Smooth muscle cell (in vitro differentiated cells): ENCODE results near the gene OR5W2. TPM values are rescaled to one million over a fixed set of nuclear protein-coding genes. Genes with fewer than 3 reads are reported as not detected.

Experiments
- DNase-seq: peaks from one replicate; lab custom pipeline; 2025; ENCODE audit not compliant: unreplicated experiment; lab: John Stamatoyannopoulos, UW
- H2AFZ ChIP-seq: fragments of 200-600 bp; sonication (generic); 2 replicates; pipeline ENCODE4 v1.6.0; 2016; ENCODE audit warnings: antibody characterized with exemption, low read depth, mild to moderate bottlenecking
- H3F3A ChIP-seq: fragments of 200-600 bp; sonication (generic); 2 replicates; pipeline ENCODE4 v1.6.0; 2017; ENCODE audit warnings: antibody characterized with exemption, low read depth
- H3K27ac ChIP-seq: fragments of 200-600 bp; sonication (generic); 2 replicates; pipeline ENCODE4 v1.5.1; 2016; ENCODE audit warnings: low read depth, mild to moderate bottlenecking
- H3K27me3 ChIP-seq: fragments of 200-600 bp; sonication (generic); 2 replicates; pipeline ENCODE4 v1.6.1; 2016; ENCODE audit warnings: low read depth, mild to moderate bottlenecking
- H3K36me3 ChIP-seq: fragments of 200-600 bp; sonication (generic); 2 replicates; pipeline ENCODE4 v1.5.1; 2016; ENCODE audit warnings: low read depth
- H3K4me1 ChIP-seq: fragments of 200-600 bp; sonication (generic); 2 replicates; pipeline ENCODE4 v1.5.1; 2016; ENCODE audit warnings: low read depth
- H3K4me2 ChIP-seq: fragments of 200-600 bp; sonication (generic); 2 replicates; pipeline ENCODE4 v1.6.0; 2016; ENCODE audit warnings: mild to moderate bottlenecking
- H3K4me3 ChIP-seq: fragments of 200-600 bp; sonication (generic); 2 replicates; pipeline ENCODE4 v1.5.1; 2016; ENCODE audit warnings: mild to moderate bottlenecking
- H3K79me2 ChIP-seq: fragments of 200-600 bp; sonication (generic); 2 replicates; pipeline ENCODE4 v1.6.0; 2016; ENCODE audit warnings: low read depth, mild to moderate bottlenecking
- H3K9ac ChIP-seq: fragments of 200-600 bp; sonication (generic); 2 replicates; pipeline ENCODE4 v1.6.0; 2016; ENCODE audit warnings: low read depth
- H3K9me3 ChIP-seq: fragments of 200-600 bp; sonication (generic); replicated peaks from 2 replicates; pipeline ENCODE4 v1.5.1; 2016; ENCODE audit warnings: low read depth
- H4K20me1 ChIP-seq: fragments of 200-600 bp; sonication (generic); 2 replicates; pipeline ENCODE4 v1.6.0; 2016; ENCODE audit warnings: low read depth
- whole genome bisulfite sequencing: methylation state at CpG from one replicate; pipeline ENCODE4 v1.1.7; 2016; ENCODE audit warnings: low lambda C conversion rate; 5-methylcytosine and 5-hydroxymethylcytosine counted together
- polyA plus RNA-seq: library from polyadenylated mRNA; unstranded; fragments of >200 nt; fragmentation: Nextera tagmentation; extraction: Ambion mirVana; gene quantifications from 2 replicates; pipeline ENCODE4 v1.2.1, GENCODE V29; 2016
- total RNA-seq: library from RNA; depleted of rRNA; stranded (reverse); fragments of >200 nt; gene quantifications from 2 replicates; pipeline ENCODE4 v1.2.3, GENCODE V29; 2014
- TF ChIP-seq, protein P1 (sequence below): fragments of 200-600 bp; sonication (generic); IDR thresholded peaks from 2 replicates; pipeline ENCODE4 v1.5.1; 2017; ENCODE audit warnings: borderline replicate concordance, mild to moderate bottlenecking, antibody characterized with exemption; ENCODE audit not compliant: insufficient read depth, poor library complexity, severe bottlenecking

OR5W2 gene
- total RNA-seq: not detected in 2 replicates
- not detected in 2 replicates for polyA plus RNA-seq

GRCh38 chr11:55914482-55914881 lies at the start of gene OR5W2:
Gene OR5W2, minus strand, starts transcription at chr11:55914582. Its CDS starts 0 bp downstream, at chr11:55914582.
- Histone ChIP-seq H3F3A (no peaks in the 10 kb centered on the region), H3K79me2 (no peaks in the 10 kb centered on the region), H3K4me1 (no peaks in the 10 kb centered on the region), H3K4me3 (no peak within 1 kb of the TSS), H3K36me3 (no peaks in the 10 kb centered on the region), H3K27me3 (no peaks in the 10 kb centered on the region), H4K20me1 (no peaks in the 10 kb centered on the region), H3K9me3 (no peaks in the 10 kb centered on the region), H3K4me2 (no peak within 1 kb of the TSS), H3K27ac (no peak within 1 kb of the TSS), H2AFZ (no peak within 1 kb of the TSS), H3K9ac (no peak within 1 kb of the TSS)
- no peak for DNase-seq
- TF ChIP-seq, protein P1, sequence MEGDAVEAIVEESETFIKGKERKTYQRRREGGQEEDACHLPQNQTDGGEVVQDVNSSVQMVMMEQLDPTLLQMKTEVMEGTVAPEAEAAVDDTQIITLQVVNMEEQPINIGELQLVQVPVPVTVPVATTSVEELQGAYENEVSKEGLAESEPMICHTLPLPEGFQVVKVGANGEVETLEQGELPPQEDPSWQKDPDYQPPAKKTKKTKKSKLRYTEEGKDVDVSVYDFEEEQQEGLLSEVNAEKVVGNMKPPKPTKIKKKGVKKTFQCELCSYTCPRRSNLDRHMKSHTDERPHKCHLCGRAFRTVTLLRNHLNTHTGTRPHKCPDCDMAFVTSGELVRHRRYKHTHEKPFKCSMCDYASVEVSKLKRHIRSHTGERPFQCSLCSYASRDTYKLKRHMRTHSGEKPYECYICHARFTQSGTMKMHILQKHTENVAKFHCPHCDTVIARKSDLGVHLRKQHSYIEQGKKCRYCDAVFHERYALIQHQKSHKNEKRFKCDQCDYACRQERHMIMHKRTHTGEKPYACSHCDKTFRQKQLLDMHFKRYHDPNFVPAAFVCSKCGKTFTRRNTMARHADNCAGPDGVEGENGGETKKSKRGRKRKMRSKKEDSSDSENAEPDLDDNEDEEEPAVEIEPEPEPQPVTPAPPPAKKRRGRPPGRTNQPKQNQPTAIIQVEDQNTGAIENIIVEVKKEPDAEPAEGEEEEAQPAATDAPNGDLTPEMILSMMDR: no peak
- WGBS: 79% methylated on average over 1 of the region's 1 CpG

DNA sequence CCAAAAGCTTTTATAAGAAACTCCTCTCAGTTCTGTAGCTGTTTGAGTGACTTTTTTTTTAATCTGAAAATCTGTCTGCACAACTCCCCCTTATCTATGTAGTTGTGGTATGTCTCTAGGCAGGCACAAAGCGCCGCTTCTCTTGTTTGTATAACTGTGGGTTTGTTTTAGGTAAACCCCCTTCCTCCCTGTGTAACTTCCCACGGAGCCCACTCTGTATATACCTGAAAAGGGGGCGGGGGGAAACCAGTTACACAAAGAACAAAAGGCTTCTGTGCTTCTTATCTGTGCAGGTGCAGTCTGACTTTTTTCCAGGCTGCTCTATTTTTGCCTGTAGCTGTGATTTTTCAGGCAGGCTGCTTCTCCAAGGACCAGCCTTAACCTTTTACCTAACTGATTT lies 42.1 kb upstream of the OR5W2 start:
- no peak overlapping the region for H3K4me3 ChIP-seq
- no peaks in the 10 kb centered on the region for H3K79me2 ChIP-seq
- H3K27ac ChIP-seq: no peak overlapping the region
- no peaks in the 10 kb centered on the region for H3K27me3 ChIP-seq
- H4K20me1 ChIP-seq: no peaks in the 10 kb centered on the region
- no peaks in the 10 kb centered on the region for H3K9me3 ChIP-seq
- no peak overlapping the region for H3K4me2 ChIP-seq
- H2AFZ ChIP-seq: no peak overlapping the region
- H3F3A ChIP-seq: no peaks in the 10 kb centered on the region
- TF ChIP-seq, protein P1: no peak
- no peak overlapping the region for H3K9ac ChIP-seq
- 51% methylated on average over 4 of the region's 4 CpGs for WGBS
- no peaks in the 10 kb centered on the region for H3K4me1 ChIP-seq
- DNase-seq: no peak
- no peaks in the 10 kb centered on the region for H3K36me3 ChIP-seq

DNA sequence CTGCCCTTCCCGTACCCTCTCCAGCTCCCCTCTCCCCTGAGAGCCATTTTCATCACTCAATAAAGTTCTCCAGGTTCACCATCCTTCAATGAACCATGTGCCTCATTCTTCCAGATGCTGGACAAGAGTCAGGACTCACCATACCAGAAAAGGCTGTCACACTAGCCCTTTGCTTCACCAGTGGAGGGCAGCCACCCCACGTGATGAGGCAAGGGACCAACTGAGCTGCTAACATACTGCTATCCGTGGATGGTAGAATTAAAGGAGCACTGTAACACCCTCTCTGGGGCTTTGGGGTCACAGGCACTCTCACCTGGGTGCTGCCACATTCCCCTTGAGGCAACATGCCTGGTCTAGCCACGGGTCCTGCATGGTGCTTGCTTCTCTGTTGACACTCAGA lies 34.9 kb upstream of the OR5W2 start:
- H3F3A ChIP-seq: no peaks in the 10 kb centered on the region
- no peak overlapping the region for H3K4me3 ChIP-seq
- no peak overlapping the region for H3K9ac ChIP-seq
- 82% methylated on average over 4 of the region's 4 CpGs for WGBS
- H2AFZ ChIP-seq: no peak overlapping the region
- no peaks in the 10 kb centered on the region for H3K9me3 ChIP-seq
- no peak for DNase-seq
- H3K4me1 ChIP-seq: no peaks in the 10 kb centered on the region
- TF ChIP-seq, protein P1: no peak
- H3K79me2 ChIP-seq: no peaks in the 10 kb centered on the region
- no peaks in the 10 kb centered on the region for H3K36me3 ChIP-seq
- no peak overlapping the region for H3K4me2 ChIP-seq
- no peak overlapping the region for H3K27ac ChIP-seq
- H4K20me1 ChIP-seq: no peaks in the 10 kb centered on the region
- no peaks in the 10 kb centered on the region for H3K27me3 ChIP-seq

GRCh38 chr11:55942785-55943392 lies 28.5 kb upstream of the OR5W2 start:
- Histone ChIP-seq H3K27ac (no peak overlapping the region), H3K4me3 (no peak overlapping the region), H2AFZ (no peak overlapping the region), H3K27me3 (no peaks in the 10 kb centered on the region), H3K4me1 (no peaks in the 10 kb centered on the region), H3K79me2 (no peaks in the 10 kb centered on the region), H3K36me3 (no peaks in the 10 kb centered on the region), H3K4me2 (no peak overlapping the region), H3K9me3 (no peaks in the 10 kb centered on the region), H3F3A (no peaks in the 10 kb centered on the region), H3K9ac (no peak overlapping the region), H4K20me1 (no peaks in the 10 kb centered on the region)
- 32% methylated on average over 3 of the region's 3 CpGs for WGBS
- TF ChIP-seq, protein P1: peak; percentile 66
- no peak for DNase-seq
